LNCAP (cell line): Measurements from ENCODE around the gene VSNL1.

Source experiments
- CTCF ChIP-seq: fragments of 450-650 bp; IDR thresholded peaks from 2 replicates; pipeline ENCODE4 v1.5.1; 2017; ENCODE audit warnings: mild to moderate bottlenecking

The VSNL1 gene

DNA sequence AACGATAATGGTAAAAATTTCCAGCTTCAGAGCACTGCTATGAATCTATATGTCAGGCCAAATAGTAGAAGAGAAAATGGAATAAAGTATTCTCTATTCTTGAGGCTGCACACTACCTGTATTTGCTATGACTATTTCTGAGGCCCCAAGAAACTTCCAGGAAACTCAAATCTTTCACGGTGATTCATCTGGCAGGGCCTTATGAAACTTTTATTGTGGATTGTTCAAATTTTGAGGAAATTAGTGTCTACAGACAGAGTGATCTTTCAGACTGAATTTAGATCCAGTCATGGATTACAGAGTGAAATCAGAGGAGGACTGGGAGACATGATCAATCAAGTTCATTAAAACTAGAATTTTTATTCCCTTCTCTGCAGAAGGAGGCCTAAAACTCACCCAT, 4.1 kb upstream of the VSNL1 start:
- TF ChIP-seq CTCF, result no peak

DNA sequence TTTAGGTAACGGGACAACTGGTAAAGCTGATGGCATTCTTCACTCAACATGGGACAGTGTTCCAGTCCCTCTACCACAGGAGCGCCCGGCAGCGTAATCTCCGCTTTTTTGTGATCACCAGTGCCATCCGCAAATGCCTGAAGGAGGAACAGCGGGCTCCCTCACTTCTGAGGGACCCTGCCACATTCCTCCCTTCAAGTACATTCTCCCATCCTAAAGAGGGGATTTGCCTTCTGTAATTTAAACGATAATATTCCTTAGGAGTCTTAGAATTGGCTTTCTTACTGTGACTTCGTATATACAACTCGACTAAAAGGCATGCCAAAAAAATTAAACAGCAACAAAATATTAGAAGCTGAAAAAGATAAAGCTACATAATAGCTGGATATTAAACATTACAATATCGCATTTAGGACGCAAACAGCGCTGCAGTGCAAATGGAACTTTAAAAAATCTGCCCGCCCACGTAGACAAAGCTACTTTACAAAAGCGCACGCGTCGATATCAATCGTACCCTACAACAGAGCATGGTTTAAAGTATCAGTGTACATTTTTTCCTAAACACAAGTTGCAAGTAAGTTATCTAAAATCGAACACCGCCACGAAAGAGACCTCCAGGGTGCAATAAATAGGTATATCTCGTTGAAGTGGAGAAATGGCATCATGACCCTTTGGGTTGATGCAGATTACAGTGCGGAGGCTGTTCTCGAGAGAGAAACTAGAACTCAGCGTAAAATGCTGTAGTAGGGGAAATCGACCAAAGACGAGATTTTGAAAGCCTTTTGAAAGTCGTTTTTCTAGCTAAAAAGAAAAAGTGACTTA, 2.3 kb upstream of the VSNL1 start:
- no peak for TF ChIP-seq CTCF

GRCh38 chr2:17538844-17539554, 1.5 kb upstream of the VSNL1 start:
- TF ChIP-seq CTCF, result no peak

- no peak for TF ChIP-seq CTCF
These were observed 844 bp upstream of the VSNL1 start for GRCh38 chr2:17539611-17540092.

GRCh38 chr2:17540813-17541530, 476 bp downstream of the VSNL1 start:
- TF ChIP-seq CTCF, result no peak

DNA sequence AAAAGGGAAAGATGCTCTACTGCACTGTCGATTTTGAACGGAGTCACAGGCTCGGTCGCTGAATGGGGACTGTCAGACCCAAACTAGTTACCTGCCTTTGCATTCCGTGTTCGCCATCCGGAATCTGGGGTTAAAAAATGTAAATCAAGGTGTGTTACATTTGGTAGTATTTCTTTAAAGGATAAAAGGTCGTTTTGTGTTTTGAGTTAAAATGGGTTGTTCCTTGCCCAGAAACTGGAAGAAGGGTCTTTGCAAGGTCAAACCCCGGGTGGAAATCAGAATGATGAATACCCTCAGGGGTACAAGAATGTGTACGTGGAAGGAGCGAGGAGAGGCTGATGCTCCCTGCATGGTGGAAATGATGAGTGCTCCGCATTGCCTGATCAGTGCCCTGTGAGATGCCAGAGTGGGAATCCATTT, 1.0 kb downstream of the VSNL1 start:
- TF ChIP-seq CTCF, result no peak

- TF ChIP-seq CTCF, result no peak
These were observed 2.0 kb downstream of the VSNL1 start for GRCh38 chr2:17542471-17542870.
